HEK293 (cell line): Measurements from ENCODE around the gene CMTM1.

Source experiments
- GLIS1 ChIP-seq: fragments of 450-650 bp; formaldehyde crosslinking; IDR thresholded peaks from 2 replicates; pipeline ENCODE4 v1.5.1; 2016; ENCODE audit warnings: missing biosample characterization, missing genetic modification characterization
- KLF1 ChIP-seq: fragments of 450-650 bp; formaldehyde crosslinking; IDR thresholded peaks from 2 replicates; pipeline ENCODE4 v1.5.1; 2016; ENCODE audit warnings: missing biosample characterization, missing genetic modification characterization
- KLF10 ChIP-seq: fragments of 450-650 bp; IDR thresholded peaks from 2 replicates; pipeline ENCODE4 v1.5.1; 2018; ENCODE audit warnings: missing biosample characterization, mild to moderate bottlenecking, missing genetic modification characterization
- KLF16 ChIP-seq: fragments of 450-650 bp; formaldehyde crosslinking; IDR thresholded peaks from 2 replicates; pipeline ENCODE4 v1.5.1; 2017; ENCODE audit warnings: missing biosample characterization, missing genetic modification characterization
- TRIM28 ChIP-seq: IDR thresholded peaks from 2 replicates; pipeline ENCODE4 v1.6.1; 2011; ENCODE audit warnings: low read length, control low read depth, borderline replicate concordance
- ZBTB20 ChIP-seq: fragments of 450-650 bp; formaldehyde crosslinking; IDR thresholded peaks from 2 replicates; pipeline ENCODE4 v1.5.1; 2016; ENCODE audit warnings: missing biosample characterization, missing genetic modification characterization
- ZFP37 ChIP-seq: fragments of 450-650 bp; formaldehyde crosslinking; IDR thresholded peaks from 2 replicates; pipeline ENCODE4 v1.5.1; 2016; ENCODE audit warnings: missing biosample characterization, missing genetic modification characterization
- ZFP41 ChIP-seq: fragments of 450-650 bp; formaldehyde crosslinking; IDR thresholded peaks from 2 replicates; pipeline ENCODE4 v1.5.1; 2016; ENCODE audit warnings: missing biosample characterization, missing genetic modification characterization, borderline replicate concordance
- ZIC2 ChIP-seq: fragments of 450-650 bp; formaldehyde crosslinking; IDR thresholded peaks from 2 replicates; pipeline ENCODE4 v1.5.1; 2016; ENCODE audit warnings: missing biosample characterization, missing genetic modification characterization
- ZNF146 ChIP-seq: fragments of 450-650 bp; formaldehyde crosslinking; IDR thresholded peaks from 2 replicates; pipeline ENCODE4 v1.5.1; 2016; ENCODE audit warnings: missing biosample characterization, missing genetic modification characterization
- ZNF16 ChIP-seq: fragments of 450-650 bp; formaldehyde crosslinking; IDR thresholded peaks from 2 replicates; pipeline ENCODE4 v1.5.1; 2016; ENCODE audit warnings: low read depth, missing biosample characterization, missing genetic modification characterization
- ZNF266 ChIP-seq: fragments of 450-650 bp; formaldehyde crosslinking; IDR thresholded peaks from 2 replicates; pipeline ENCODE4 v1.5.1; 2016; ENCODE audit warnings: missing biosample characterization, missing genetic modification characterization, low read depth
- ZNF394 ChIP-seq: fragments of 450-650 bp; formaldehyde crosslinking; IDR thresholded peaks from 2 replicates; pipeline ENCODE4 v1.5.1; 2016; ENCODE audit warnings: missing biosample characterization, missing genetic modification characterization, mild to moderate bottlenecking, moderate library complexity, borderline replicate concordance
- ZNF473 ChIP-seq: fragments of 450-650 bp; formaldehyde crosslinking; IDR thresholded peaks from 2 replicates; pipeline ENCODE4 v1.5.1; 2017; ENCODE audit warnings: missing biosample characterization, missing genetic modification characterization
- ZNF530 ChIP-seq: fragments of 450-650 bp; formaldehyde crosslinking; IDR thresholded peaks from 2 replicates; pipeline ENCODE4 v1.5.1; 2016; ENCODE audit warnings: low read depth, missing biosample characterization, missing genetic modification characterization
- ZNF561 ChIP-seq: fragments of 450-650 bp; IDR thresholded peaks from 2 replicates; pipeline ENCODE4 v1.5.1; 2018; ENCODE audit warnings: missing biosample characterization, missing genetic modification characterization, borderline replicate concordance
- ZNF596 ChIP-seq: fragments of 450-650 bp; IDR thresholded peaks from 2 replicates; pipeline ENCODE4 v1.5.0; 2018; ENCODE audit warnings: missing biosample characterization, mild to moderate bottlenecking, missing genetic modification characterization, moderate library complexity
- ZNF600 ChIP-seq: fragments of 450-650 bp; formaldehyde crosslinking; IDR thresholded peaks from 2 replicates; pipeline ENCODE4 v1.5.1; 2016; ENCODE audit warnings: missing biosample characterization, missing genetic modification characterization
- ZNF623 ChIP-seq: fragments of 450-650 bp; formaldehyde crosslinking; IDR thresholded peaks from 2 replicates; pipeline ENCODE4 v1.5.1; 2016; ENCODE audit warnings: missing biosample characterization, missing genetic modification characterization
- ZNF654 ChIP-seq: fragments of 450-650 bp; formaldehyde crosslinking; IDR thresholded peaks from 2 replicates; pipeline ENCODE4 v1.5.1; 2016; ENCODE audit warnings: low read depth, missing biosample characterization, missing genetic modification characterization
- ZNF747 ChIP-seq: fragments of 450-650 bp; formaldehyde crosslinking; IDR thresholded peaks from 2 replicates; pipeline ENCODE4 v1.5.1; 2016; ENCODE audit warnings: missing biosample characterization, missing genetic modification characterization
- ZSCAN16 ChIP-seq: fragments of 450-650 bp; formaldehyde crosslinking; IDR thresholded peaks from 2 replicates; pipeline ENCODE4 v1.5.1; 2016; ENCODE audit warnings: missing biosample characterization, missing genetic modification characterization
- TF ChIP-seq, protein P1 (sequence below): fragments of 450-650 bp; formaldehyde crosslinking; conservative IDR thresholded peaks from 2 replicates; pipeline ENCODE4 v1.5.1; 2016; ENCODE audit warnings: low read depth, missing biosample characterization, missing genetic modification characterization
- TF ChIP-seq, protein P2 (sequence below): fragments of 450-650 bp; formaldehyde crosslinking; IDR thresholded peaks from 2 replicates; pipeline ENCODE4 v1.5.1; 2016; ENCODE audit warnings: missing biosample characterization, missing genetic modification characterization, borderline replicate concordance
- TF ChIP-seq, protein P3 (sequence below): fragments of 450-650 bp; formaldehyde crosslinking; IDR thresholded peaks from 2 replicates; pipeline ENCODE4 v1.5.1; 2016; ENCODE audit warnings: missing biosample characterization, missing genetic modification characterization
- TF ChIP-seq, protein P4 (sequence below): fragments of 450-650 bp; formaldehyde crosslinking; IDR thresholded peaks from 2 replicates; pipeline ENCODE4 v1.5.1; 2016; ENCODE audit warnings: missing biosample characterization, missing genetic modification characterization

The CMTM1 gene

DNA sequence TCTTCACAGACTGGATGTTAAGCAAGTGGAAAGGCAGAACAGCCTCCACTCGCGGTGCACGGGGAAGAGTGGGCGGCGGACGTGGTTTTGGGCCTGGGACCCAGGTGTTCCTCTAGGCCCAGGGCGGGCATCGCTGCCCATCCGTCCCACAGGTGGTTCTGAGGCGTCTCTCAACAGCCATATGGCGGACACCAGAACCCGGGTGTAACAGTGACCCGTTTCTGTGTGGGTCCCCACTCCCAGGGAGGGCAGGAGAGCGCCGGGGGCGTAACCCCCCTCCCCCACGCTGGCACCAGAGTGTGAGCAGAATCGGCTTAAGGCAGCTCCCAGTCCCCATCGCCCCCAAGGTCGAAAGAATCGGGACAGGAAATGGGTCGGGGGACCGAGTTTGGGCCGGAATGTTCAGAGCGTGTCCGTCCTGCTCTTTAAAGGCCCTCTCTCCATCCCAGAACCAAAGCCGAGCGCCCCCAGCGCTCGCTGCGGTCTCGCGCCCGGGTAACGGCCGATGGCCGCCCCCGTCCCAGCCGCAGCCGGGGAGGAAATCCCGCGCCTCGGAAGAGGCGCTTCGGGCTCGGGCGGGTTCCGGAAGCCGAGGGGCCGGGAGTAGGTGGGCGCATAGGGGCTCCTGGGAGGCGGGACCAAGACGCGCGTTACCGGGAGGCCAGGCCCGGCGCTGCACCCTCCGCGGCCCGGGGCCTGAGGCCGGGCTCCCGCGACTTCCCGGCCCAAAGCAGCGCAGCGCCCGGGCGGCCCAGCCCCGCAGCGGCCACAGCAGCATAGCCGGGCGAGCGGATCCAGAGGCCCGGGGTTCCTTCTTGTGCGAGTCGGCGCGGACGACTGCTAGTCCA lies 16.7 kb upstream of the CMTM1 start, which contains the start of gene TK2 (continued):
- TF ChIP-seq ZNF561 (peak; percentile 66), ZIC2 (tag by site-specific recombination) (no peak), ZNF600 (tag by site-specific recombination) (0 out of 2 replicates have a peak, but pooled peaks have one; percentile 8), ZFP41 (tag by site-specific recombination) (no peak), ZFP37 (tag by site-specific recombination) (no peak), GLIS1 (tag by site-specific recombination) (0 out of 2 replicates have a peak, but pooled peaks have one; percentile 25), ZBTB20 (tag by site-specific recombination) (peak; percentile 77), KLF10 (tag by site-specific recombination) (peak; percentile 17; the same call in 1 of the 2 replicates), ZNF530 (tag by site-specific recombination) (no peak), ZNF747 (tag by site-specific recombination) (no peak), ZSCAN16 (tag by site-specific recombination) (no peak), ZNF146 (no peak), ZNF654 (tag by site-specific recombination) (no peak), ZNF266 (tag by site-specific recombination) (no peak), ZNF16 (no peak), ZNF473 (tag by site-specific recombination) (no peak), ZNF394 (no peak), ZNF596 (tag by site-specific recombination) (peak; percentile 36; the same call in 1 of the 2 replicates), TRIM28 (no peak), ZNF623 (tag by site-specific recombination) (no peak), KLF1 (tag by site-specific recombination) (0 out of 2 replicates have a peak, but pooled peaks have one; percentile 30), KLF16 (peak; percentile 88)
- TF ChIP-seq, protein P1, sequence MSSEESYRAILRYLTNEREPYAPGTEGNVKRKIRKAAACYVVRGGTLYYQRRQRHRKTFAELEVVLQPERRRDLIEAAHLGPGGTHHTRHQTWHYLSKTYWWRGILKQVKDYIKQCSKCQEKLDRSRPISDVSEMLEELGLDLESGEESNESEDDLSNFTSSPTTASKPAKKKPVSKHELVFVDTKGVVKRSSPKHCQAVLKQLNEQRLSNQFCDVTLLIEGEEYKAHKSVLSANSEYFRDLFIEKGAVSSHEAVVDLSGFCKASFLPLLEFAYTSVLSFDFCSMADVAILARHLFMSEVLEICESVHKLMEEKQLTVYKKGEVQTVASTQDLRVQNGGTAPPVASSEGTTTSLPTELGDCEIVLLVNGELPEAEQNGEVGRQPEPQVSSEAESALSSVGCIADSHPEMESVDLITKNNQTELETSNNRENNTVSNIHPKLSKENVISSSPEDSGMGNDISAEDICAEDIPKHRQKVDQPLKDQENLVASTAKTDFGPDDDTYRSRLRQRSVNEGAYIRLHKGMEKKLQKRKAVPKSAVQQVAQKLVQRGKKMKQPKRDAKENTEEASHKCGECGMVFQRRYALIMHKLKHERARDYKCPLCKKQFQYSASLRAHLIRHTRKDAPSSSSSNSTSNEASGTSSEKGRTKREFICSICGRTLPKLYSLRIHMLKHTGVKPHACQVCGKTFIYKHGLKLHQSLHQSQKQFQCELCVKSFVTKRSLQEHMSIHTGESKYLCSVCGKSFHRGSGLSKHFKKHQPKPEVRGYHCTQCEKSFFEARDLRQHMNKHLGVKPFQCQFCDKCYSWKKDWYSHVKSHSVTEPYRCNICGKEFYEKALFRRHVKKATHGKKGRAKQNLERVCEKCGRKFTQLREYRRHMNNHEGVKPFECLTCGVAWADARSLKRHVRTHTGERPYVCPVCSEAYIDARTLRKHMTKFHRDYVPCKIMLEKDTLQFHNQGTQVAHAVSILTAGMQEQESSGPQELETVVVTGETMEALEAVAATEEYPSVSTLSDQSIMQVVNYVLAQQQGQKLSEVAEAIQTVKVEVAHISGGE (tag by site-specific recombination), result peak; percentile 96
- TF ChIP-seq, protein P2, sequence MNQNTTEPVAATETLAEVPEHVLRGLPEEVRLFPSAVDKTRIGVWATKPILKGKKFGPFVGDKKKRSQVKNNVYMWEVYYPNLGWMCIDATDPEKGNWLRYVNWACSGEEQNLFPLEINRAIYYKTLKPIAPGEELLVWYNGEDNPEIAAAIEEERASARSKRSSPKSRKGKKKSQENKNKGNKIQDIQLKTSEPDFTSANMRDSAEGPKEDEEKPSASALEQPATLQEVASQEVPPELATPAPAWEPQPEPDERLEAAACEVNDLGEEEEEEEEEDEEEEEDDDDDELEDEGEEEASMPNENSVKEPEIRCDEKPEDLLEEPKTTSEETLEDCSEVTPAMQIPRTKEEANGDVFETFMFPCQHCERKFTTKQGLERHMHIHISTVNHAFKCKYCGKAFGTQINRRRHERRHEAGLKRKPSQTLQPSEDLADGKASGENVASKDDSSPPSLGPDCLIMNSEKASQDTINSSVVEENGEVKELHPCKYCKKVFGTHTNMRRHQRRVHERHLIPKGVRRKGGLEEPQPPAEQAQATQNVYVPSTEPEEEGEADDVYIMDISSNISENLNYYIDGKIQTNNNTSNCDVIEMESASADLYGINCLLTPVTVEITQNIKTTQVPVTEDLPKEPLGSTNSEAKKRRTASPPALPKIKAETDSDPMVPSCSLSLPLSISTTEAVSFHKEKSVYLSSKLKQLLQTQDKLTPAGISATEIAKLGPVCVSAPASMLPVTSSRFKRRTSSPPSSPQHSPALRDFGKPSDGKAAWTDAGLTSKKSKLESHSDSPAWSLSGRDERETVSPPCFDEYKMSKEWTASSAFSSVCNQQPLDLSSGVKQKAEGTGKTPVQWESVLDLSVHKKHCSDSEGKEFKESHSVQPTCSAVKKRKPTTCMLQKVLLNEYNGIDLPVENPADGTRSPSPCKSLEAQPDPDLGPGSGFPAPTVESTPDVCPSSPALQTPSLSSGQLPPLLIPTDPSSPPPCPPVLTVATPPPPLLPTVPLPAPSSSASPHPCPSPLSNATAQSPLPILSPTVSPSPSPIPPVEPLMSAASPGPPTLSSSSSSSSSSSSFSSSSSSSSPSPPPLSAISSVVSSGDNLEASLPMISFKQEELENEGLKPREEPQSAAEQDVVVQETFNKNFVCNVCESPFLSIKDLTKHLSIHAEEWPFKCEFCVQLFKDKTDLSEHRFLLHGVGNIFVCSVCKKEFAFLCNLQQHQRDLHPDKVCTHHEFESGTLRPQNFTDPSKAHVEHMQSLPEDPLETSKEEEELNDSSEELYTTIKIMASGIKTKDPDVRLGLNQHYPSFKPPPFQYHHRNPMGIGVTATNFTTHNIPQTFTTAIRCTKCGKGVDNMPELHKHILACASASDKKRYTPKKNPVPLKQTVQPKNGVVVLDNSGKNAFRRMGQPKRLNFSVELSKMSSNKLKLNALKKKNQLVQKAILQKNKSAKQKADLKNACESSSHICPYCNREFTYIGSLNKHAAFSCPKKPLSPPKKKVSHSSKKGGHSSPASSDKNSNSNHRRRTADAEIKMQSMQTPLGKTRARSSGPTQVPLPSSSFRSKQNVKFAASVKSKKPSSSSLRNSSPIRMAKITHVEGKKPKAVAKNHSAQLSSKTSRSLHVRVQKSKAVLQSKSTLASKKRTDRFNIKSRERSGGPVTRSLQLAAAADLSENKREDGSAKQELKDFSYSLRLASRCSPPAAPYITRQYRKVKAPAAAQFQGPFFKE (tag by site-specific recombination), result no peak
- TF ChIP-seq, protein P3, sequence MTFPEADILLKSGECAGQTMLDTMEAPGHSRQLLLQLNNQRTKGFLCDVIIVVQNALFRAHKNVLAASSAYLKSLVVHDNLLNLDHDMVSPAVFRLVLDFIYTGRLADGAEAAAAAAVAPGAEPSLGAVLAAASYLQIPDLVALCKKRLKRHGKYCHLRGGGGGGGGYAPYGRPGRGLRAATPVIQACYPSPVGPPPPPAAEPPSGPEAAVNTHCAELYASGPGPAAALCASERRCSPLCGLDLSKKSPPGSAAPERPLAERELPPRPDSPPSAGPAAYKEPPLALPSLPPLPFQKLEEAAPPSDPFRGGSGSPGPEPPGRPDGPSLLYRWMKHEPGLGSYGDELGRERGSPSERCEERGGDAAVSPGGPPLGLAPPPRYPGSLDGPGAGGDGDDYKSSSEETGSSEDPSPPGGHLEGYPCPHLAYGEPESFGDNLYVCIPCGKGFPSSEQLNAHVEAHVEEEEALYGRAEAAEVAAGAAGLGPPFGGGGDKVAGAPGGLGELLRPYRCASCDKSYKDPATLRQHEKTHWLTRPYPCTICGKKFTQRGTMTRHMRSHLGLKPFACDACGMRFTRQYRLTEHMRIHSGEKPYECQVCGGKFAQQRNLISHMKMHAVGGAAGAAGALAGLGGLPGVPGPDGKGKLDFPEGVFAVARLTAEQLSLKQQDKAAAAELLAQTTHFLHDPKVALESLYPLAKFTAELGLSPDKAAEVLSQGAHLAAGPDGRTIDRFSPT, result peak; percentile 45; the same call in 1 of the 2 replicates
- TF ChIP-seq, protein P4, sequence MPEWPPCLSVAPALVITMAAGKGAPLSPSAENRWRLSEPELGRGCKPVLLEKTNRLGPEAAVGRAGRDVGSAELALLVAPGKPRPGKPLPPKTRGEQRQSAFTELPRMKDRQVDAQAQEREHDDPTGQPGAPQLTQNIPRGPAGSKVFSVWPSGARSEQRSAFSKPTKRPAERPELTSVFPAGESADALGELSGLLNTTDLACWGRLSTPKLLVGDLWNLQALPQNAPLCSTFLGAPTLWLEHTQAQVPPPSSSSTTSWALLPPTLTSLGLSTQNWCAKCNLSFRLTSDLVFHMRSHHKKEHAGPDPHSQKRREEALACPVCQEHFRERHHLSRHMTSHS, result no peak
